ENCODE data around the gene CDYL.

DNA sequence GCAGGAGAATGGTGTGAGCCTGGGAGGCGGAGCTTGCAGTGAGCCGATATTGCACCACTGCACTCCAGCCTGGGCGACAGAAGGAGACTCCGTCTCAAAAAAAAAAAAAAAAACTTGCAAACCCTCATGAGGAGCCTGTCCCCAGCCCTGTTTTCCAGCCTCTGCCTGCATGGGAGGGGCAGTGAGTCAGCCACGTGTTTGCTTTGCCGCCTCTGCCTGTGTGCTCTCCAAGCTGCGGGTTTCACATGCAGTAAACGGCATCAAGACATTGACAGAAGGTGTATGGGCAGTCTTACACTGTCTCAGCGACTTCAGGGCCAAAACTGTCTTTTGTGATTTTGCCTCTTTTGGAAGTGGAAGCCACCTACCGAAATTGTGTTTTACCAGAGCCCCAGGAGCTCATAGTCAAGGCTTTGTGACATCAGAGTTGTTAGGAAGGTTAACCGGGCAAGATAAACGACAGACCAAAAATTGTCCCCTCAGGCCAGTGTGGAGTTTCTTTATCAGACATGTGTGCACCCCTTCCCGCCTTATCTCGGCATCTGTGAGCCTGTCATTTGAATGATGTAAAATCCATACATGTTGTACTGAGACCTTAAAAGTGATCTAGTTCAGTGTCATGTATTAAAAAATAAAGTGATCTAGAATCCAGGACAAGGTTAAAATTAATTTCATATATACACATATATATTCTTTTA lies 174.8 kb downstream of the CDYL start:
- TF ChIP-seq, protein P1, sequence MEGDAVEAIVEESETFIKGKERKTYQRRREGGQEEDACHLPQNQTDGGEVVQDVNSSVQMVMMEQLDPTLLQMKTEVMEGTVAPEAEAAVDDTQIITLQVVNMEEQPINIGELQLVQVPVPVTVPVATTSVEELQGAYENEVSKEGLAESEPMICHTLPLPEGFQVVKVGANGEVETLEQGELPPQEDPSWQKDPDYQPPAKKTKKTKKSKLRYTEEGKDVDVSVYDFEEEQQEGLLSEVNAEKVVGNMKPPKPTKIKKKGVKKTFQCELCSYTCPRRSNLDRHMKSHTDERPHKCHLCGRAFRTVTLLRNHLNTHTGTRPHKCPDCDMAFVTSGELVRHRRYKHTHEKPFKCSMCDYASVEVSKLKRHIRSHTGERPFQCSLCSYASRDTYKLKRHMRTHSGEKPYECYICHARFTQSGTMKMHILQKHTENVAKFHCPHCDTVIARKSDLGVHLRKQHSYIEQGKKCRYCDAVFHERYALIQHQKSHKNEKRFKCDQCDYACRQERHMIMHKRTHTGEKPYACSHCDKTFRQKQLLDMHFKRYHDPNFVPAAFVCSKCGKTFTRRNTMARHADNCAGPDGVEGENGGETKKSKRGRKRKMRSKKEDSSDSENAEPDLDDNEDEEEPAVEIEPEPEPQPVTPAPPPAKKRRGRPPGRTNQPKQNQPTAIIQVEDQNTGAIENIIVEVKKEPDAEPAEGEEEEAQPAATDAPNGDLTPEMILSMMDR (IDR thresholded peaks at IDR 0.05): no peak
- TF ChIP-seq POLR2A (IDR thresholded peaks at IDR 0.05) (no peak), POLR2AphosphoS5 (IDR thresholded peaks at IDR 0.05; ENCODE audit: insufficient read depth in 1 of 2, low read depth in 1 of 2) (no peak)
